Measurements from ENCODE around the gene ASIC2.

ASIC2 gene

DNA sequence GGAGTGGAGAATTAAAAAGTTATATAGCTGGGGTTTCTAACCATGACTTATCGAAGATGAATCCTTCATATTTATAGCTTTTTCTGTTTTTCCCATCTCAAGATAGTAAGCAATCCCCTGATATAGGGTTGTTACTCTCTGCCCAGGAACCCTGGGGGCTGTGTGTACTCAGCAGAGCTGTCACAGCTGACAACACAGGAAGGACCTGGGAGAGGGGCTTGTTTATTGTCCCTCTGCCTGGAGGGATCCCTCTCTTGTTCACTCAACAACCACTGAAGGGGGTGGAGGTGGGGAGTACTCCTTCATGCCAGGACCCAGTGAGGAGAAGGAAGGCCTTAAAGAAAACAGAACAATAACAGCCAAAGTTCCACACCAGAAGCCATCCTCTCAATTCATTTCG lies 19.8 kb downstream of the ASIC2 start:
- no peaks in the 10 kb centered on the region for H3K9me3 ChIP-seq (ENCODE audit: control insufficient read depth, insufficient read depth, low read depth, low read length)
- H3K4me3 ChIP-seq (ENCODE audit: low read depth, low read length): no peak overlapping the region
- no peak overlapping the region for H3K27ac ChIP-seq (ENCODE audit: extremely low read depth, low read depth, low read length)
- ChIA-PET CTCF (interaction anchor here (0.8 kb wide), 1 partner anchor 224 kb away, joined by 3 read pairs; no protein-coding TSS in a partner anchor), POLR2A (no interaction called here)
- TF ChIP-seq ZNF529 (tag by site-specific recombination; IDR thresholded peaks at IDR 0.05; ENCODE audit: insufficient replicate concordance) (no peak), ZNF48 (tag by site-specific recombination; IDR thresholded peaks at IDR 0.05) (no peak), ZNF132 (tag by site-specific recombination; IDR thresholded peaks at IDR 0.05; ENCODE audit: borderline replicate concordance) (no peak)
- TF ChIP-seq, protein P1, sequence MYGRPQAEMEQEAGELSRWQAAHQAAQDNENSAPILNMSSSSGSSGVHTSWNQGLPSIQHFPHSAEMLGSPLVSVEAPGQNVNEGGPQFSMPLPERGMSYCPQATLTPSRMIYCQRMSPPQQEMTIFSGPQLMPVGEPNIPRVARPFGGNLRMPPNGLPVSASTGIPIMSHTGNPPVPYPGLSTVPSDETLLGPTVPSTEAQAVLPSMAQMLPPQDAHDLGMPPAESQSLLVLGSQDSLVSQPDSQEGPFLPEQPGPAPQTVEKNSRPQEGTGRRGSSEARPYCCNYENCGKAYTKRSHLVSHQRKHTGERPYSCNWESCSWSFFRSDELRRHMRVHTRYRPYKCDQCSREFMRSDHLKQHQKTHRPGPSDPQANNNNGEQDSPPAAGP (tag by site-specific recombination; IDR thresholded peaks at IDR 0.05): no peak
- H3K4me1 ChIP-seq (ENCODE audit: control insufficient read depth, insufficient read depth, low read length): no peaks in the 10 kb centered on the region
- no peaks in the 10 kb centered on the region for H3K36me3 ChIP-seq (ENCODE audit: control insufficient read depth in 2 of 2, insufficient read depth in 1 of 2, low read length in 2 of 2)

DNA sequence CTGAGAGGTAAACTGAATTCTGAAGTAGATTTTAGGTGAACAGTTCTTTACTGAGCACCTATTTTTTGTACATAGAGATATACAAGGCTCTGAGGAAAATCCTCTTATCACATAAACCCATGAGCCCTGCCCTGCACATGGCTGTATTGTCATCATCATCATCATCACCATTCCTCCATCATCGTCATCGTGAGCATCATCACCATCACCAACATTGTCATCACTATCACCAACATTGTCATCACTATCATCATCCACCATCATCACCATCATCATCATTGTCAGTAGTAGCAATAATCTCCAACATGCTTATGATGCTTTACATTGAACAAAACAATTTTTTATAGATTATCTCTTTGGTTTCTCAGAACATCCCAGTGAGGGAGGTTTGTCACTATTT lies 20.7 kb downstream of the ASIC2 start:
- no peak overlapping the region for H3K4me3 ChIP-seq (ENCODE audit: low read depth, low read length)
- no peak overlapping the region for H3K27ac ChIP-seq (ENCODE audit: extremely low read depth, low read depth, low read length)
- TF ChIP-seq, protein P2, sequence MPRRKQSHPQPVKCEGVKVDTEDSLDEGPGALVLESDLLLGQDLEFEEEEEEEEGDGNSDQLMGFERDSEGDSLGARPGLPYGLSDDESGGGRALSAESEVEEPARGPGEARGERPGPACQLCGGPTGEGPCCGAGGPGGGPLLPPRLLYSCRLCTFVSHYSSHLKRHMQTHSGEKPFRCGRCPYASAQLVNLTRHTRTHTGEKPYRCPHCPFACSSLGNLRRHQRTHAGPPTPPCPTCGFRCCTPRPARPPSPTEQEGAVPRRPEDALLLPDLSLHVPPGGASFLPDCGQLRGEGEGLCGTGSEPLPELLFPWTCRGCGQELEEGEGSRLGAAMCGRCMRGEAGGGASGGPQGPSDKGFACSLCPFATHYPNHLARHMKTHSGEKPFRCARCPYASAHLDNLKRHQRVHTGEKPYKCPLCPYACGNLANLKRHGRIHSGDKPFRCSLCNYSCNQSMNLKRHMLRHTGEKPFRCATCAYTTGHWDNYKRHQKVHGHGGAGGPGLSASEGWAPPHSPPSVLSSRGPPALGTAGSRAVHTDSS (tag by site-specific recombination; IDR thresholded peaks at IDR 0.05): peak; percentile 44; the same call in 1 of the 2 replicates
- TF ChIP-seq, protein P3, sequence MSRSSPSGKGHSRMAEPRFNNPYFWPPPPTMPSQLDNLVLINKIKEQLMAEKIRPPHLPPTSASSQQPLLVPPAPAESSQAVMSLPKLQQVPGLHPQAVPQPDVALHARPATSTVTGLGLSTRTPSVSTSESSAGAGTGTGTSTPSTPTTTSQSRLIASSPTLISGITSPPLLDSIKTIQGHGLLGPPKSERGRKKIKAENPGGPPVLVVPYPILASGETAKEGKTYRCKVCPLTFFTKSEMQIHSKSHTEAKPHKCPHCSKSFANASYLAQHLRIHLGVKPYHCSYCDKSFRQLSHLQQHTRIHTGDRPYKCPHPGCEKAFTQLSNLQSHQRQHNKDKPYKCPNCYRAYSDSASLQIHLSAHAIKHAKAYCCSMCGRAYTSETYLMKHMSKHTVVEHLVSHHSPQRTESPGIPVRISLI (tag by site-specific recombination; IDR thresholded peaks at IDR 0.05): no peak
- ChIA-PET CTCF (interaction anchor here (0.8 kb wide), 1 partner anchor 223 kb away, joined by 3 read pairs; no protein-coding TSS in a partner anchor), POLR2A (no interaction called here)
- no peaks in the 10 kb centered on the region for H3K4me1 ChIP-seq (ENCODE audit: control insufficient read depth, insufficient read depth, low read length)
- no peaks in the 10 kb centered on the region for H3K9me3 ChIP-seq (ENCODE audit: control insufficient read depth, insufficient read depth, low read depth, low read length)
- H3K36me3 ChIP-seq (ENCODE audit: control insufficient read depth in 2 of 2, insufficient read depth in 1 of 2, low read length in 2 of 2): no peaks in the 10 kb centered on the region

DNA sequence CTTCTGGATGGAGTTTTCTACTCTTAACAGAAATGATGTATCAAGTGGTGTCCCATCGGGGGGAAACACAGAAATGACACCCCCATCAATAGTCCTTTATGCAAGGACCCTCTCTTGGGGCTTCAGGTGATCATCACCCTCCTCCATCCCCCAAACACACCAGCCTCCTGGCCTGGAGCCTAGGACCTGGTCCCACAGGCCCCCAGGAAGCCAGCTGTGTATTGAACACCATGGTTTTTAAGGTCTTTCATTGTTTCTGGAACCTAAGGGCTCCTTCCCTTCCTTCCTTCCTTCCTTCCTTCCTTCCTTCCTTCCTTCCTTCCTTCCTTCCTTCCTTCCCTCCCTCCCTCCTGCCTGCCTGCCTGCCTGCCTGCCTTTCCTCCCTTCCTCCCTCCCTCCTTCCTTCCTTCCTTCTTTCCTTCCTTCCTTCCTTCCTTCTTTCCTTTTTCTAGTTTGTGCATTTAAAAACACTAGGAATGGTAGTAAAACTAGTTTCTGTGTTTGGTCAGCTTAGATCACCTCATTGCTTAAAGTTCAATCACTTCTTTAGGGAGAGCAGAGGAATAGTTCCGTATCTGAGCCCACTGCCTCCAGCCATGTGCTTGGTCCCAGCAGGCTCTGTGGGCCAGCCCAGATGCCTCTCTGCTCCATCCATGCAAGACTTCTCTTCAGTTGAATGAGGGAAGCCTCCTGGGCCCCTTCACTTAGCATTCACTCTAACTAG lies 23.6 kb downstream of the ASIC2 start:
- Histone ChIP-seq H3K36me3 (ENCODE audit: control insufficient read depth in 2 of 2, insufficient read depth in 1 of 2, low read length in 2 of 2) (no peaks in the 10 kb centered on the region), H3K9me3 (ENCODE audit: control insufficient read depth, insufficient read depth, low read depth, low read length) (no peaks in the 10 kb centered on the region), H3K4me3 (ENCODE audit: low read depth, low read length) (no peak overlapping the region), H3K27ac (ENCODE audit: extremely low read depth, low read depth, low read length) (no peak overlapping the region), H3K4me1 (ENCODE audit: control insufficient read depth, insufficient read depth, low read length) (no peaks in the 10 kb centered on the region)
- ChIA-PET CTCF (no interaction called here), POLR2A (no interaction called here)
- TF ChIP-seq ZNF791 (tag by site-specific recombination; IDR thresholded peaks at IDR 0.05) (no peak), ZNF366 (tag by site-specific recombination; conservative IDR thresholded peaks at IDR 0.05) (peak; percentile 47; the same call in 1 of the 2 replicates)
- TF ChIP-seq, protein P4, sequence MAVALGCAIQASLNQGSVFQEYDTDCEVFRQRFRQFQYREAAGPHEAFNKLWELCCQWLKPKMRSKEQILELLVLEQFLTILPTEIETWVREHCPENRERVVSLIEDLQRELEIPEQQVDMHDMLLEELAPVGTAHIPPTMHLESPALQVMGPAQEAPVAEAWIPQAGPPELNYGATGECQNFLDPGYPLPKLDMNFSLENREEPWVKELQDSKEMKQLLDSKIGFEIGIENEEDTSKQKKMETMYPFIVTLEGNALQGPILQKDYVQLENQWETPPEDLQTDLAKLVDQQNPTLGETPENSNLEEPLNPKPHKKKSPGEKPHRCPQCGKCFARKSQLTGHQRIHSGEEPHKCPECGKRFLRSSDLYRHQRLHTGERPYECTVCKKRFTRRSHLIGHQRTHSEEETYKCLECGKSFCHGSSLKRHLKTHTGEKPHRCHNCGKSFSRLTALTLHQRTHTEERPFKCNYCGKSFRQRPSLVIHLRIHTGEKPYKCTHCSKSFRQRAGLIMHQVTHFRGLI (tag by site-specific recombination; IDR thresholded peaks at IDR 0.05): no peak

DNA sequence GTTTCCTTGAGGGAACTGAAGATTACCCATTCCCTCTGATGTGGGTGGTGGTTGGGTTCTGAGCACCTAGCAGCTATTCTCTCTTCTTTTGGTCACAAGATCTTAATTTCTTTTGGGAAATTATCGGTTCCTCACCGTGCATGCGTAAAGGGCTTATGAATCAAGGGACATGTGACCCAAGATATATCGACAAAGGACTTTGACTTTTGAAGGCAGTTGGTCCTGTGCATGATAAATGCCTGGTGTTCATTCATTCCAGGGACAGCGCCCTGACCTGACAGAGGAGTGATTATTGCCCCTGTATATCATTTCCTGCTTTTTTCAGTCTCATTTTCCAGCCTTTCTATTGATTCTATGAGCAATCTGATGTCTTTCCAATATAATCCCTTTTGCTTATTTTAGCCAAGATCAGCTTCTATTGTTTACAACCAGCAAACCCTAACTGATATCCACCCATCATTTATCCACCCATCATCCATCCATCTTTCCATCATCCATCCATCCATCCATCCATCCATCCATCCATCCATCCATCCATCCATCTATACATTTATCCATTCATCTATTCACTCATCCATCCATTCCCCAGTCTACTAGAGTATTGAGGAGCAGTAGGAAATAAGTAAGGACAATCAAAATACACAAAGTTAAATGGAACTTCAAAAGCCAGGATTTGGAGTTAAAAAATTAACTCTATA lies 25.1 kb downstream of the ASIC2 start:
- no peak overlapping the region for H3K27ac ChIP-seq (ENCODE audit: extremely low read depth, low read depth, low read length)
- ChIA-PET POLR2A (no interaction called here), CTCF (no interaction called here)
- TF ChIP-seq ZBTB17 (tag by site-specific recombination; IDR thresholded peaks at IDR 0.05) (peak; percentile 57; the same call in 1 of the 2 replicates), ZNF501 (tag by site-specific recombination; IDR thresholded peaks at IDR 0.05) (no peak), ZNF324 (tag by site-specific recombination; IDR thresholded peaks at IDR 0.05) (no peak), PRDM1 (tag by site-specific recombination; IDR thresholded peaks at IDR 0.05) (no peak), ZNF211 (tag by site-specific recombination; IDR thresholded peaks at IDR 0.05; ENCODE audit: low read depth) (no peak), ZNF184 (tag by site-specific recombination; IDR thresholded peaks at IDR 0.05) (no peak), ZNF366 (tag by site-specific recombination; conservative IDR thresholded peaks at IDR 0.05) (peak; percentile 66; the same call in 1 of the 2 replicates), ZNF677 (tag by site-specific recombination; IDR thresholded peaks at IDR 0.05) (no peak), BCL11A (tag by site-specific recombination; IDR thresholded peaks at IDR 0.05; ENCODE audit: low read depth) (no peak), ZNF560 (tag by site-specific recombination; IDR thresholded peaks at IDR 0.05; ENCODE audit: borderline replicate concordance) (no peak)
- TF ChIP-seq, protein P5, sequence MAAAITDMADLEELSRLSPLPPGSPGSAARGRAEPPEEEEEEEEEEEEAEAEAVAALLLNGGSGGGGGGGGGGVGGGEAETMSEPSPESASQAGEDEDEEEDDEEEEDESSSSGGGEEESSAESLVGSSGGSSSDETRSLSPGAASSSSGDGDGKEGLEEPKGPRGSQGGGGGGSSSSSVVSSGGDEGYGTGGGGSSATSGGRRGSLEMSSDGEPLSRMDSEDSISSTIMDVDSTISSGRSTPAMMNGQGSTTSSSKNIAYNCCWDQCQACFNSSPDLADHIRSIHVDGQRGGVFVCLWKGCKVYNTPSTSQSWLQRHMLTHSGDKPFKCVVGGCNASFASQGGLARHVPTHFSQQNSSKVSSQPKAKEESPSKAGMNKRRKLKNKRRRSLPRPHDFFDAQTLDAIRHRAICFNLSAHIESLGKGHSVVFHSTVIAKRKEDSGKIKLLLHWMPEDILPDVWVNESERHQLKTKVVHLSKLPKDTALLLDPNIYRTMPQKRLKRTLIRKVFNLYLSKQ (tag by site-specific recombination; IDR thresholded peaks at IDR 0.05; ENCODE audit: borderline replicate concordance): no peak

More for the DNA sequence above, 25.1 kb downstream of the ASIC2 start:
- no peak overlapping the region for H3K4me3 ChIP-seq (ENCODE audit: low read depth, low read length)
- no peaks in the 10 kb centered on the region for H3K4me1 ChIP-seq (ENCODE audit: control insufficient read depth, insufficient read depth, low read length)
- no peaks in the 10 kb centered on the region for H3K36me3 ChIP-seq (ENCODE audit: control insufficient read depth in 2 of 2, insufficient read depth in 1 of 2, low read length in 2 of 2)
- no peaks in the 10 kb centered on the region for H3K9me3 ChIP-seq (ENCODE audit: control insufficient read depth, insufficient read depth, low read depth, low read length)
